CD4-positive, CD25-positive, alpha-beta regulatory T cell (primary cell): ENCODE data around the gene PTH1R. TPM values are rescaled to one million over a fixed set of nuclear protein-coding genes. Genes with fewer than 3 reads are reported as not detected.

Experiments used
- ATAC-seq, 2 donors: fragments of 150-1000 bp; cut with Tn5 transposase; one replicate each; pipeline ENCODE4 v1.10.0; 2021; ENCODE audit warnings: low read depth in 2 of 2, moderate number of reproducible peaks in 2 of 2, moderate library complexity in 1 of 2
- DNase-seq, 3 donors: peaks; one replicate each; pipeline versions ENCODE4 v3.0.0 to v3.0.0-alpha.2; 2012 to 2022; ENCODE audit warnings: mixed read lengths in 1 of 3
- H3K27ac ChIP-seq: one replicate; pipeline ENCODE4 v1.7.0; 2013; ENCODE audit warnings: mild to moderate bottlenecking, low read length; ENCODE audit not compliant: insufficient read depth, poor library complexity, severe bottlenecking
- H3K27me3 ChIP-seq: one replicate; pipeline ENCODE4 v1.7.0; 2013; ENCODE audit warnings: low read length; ENCODE audit not compliant: control insufficient read depth, insufficient read depth
- H3K36me3 ChIP-seq: one replicate; pipeline ENCODE4 v1.7.0; 2013; ENCODE audit warnings: mild to moderate bottlenecking, low read length, moderate library complexity; ENCODE audit not compliant: control insufficient read depth, insufficient read depth
- H3K4me1 ChIP-seq: 2 replicates; pipeline ENCODE4 v1.7.0; 2013; ENCODE audit warnings: mild to moderate bottlenecking, low read length; ENCODE audit not compliant: insufficient read depth, control insufficient read depth, poor library complexity, severe bottlenecking
- H3K4me3 ChIP-seq: one replicate; pipeline ENCODE4 v1.7.0; 2013; ENCODE audit warnings: low read depth, mild to moderate bottlenecking, low read length, moderate library complexity
- H3K9me3 ChIP-seq, 2 experiments: 1 replicate in 1 of 2; 2 replicates in 1 of 2; pipeline ENCODE4 v1.7.0; 2013; ENCODE audit warnings: low read length in 2 of 2, mild to moderate bottlenecking in 1 of 2, moderate library complexity in 1 of 2; ENCODE audit not compliant: control insufficient read depth in 2 of 2
- H3K27ac Mint-ChIP-seq, 3 donors: one replicate each; pipeline ENCODE4 v1.8.0; 2020 to 2022; ENCODE audit warnings: mild to moderate bottlenecking in 3 of 3, mixed read lengths in 3 of 3, moderate library complexity in 2 of 3
- H3K27me3 Mint-ChIP-seq: one replicate; pipeline ENCODE4 v1.8.0; 2022; ENCODE audit warnings: mild to moderate bottlenecking, mixed read lengths
- H3K36me3 Mint-ChIP-seq: one replicate; pipeline ENCODE4 v1.8.0; 2020; ENCODE audit warnings: mixed read lengths
- H3K4me1 Mint-ChIP-seq, 4 donors: one replicate each; pipeline ENCODE4 v1.8.0; 2020 to 2022; ENCODE audit warnings: mixed read lengths in 4 of 4, mild to moderate bottlenecking in 1 of 4
- H3K4me3 Mint-ChIP-seq, 4 donors: one replicate each; pipeline ENCODE4 v1.8.0; 2020 to 2022; ENCODE audit warnings: mild to moderate bottlenecking in 4 of 4, mixed read lengths in 4 of 4, moderate library complexity in 3 of 4
- H3K9me3 Mint-ChIP-seq, 7 donors: one replicate each; pipeline ENCODE4 v1.8.0; 2020 to 2022; ENCODE audit warnings: mixed read lengths in 7 of 7, mild to moderate bottlenecking in 3 of 7, moderate library complexity in 2 of 7
- polyA plus RNA-seq, 4 donors: library from polyadenylated mRNA; unstranded; fragments of 300-500 nt; fragmentation: Illumina TruSeq; gene quantifications; one replicate each; pipeline ENCODE4 v1.2.3, GENCODE V29; 2021
- total RNA-seq: library from RNA; stranded (reverse); gene quantifications from one replicate; pipeline ENCODE4 v1.2.3, GENCODE V29; 2022

The PTH1R gene
- total and polyA plus RNA-seq, 5 donors from 2014 or later: not detected

DNA sequence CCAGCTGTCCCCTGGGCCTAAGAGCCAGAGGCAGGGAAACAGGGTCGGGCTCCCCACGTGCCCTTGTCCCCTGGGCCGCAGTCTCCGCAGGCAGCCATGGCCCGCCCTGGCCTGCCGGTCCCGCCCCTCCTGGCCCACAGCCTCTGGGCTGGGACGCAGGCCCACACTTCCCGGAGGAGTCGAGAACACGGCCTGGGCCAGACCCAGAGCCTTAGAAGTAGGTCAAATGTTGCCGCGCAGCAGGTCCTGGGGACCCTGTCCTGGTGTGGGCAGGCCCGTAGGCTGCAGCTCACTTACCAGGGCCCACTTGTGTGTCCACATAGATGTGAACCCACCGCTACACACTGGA is 10.0 kb upstream of the PTH1R start:
- no peaks in the 10 kb centered on the region for H3K36me3 Mint-ChIP-seq
- DNase-seq (no peak), ATAC-seq (no peak)
- no peak overlapping the region for H3K27ac Mint-ChIP-seq
- no peak overlapping the region for H3K4me3 Mint-ChIP-seq
- Histone ChIP-seq H3K4me3 (no peak overlapping the region), H3K9me3 (no peaks in the 10 kb centered on the region), H3K27ac (no peak overlapping the region), H3K4me1 (no peaks in the 10 kb centered on the region), H3K36me3 (no peaks in the 10 kb centered on the region), H3K27me3 (peaks cover 3% of the 10 kb centered on the region)
- peaks cover 5% of the 10 kb centered on the region for H3K27me3 Mint-ChIP-seq
- no peaks in the 10 kb centered on the region for H3K9me3 Mint-ChIP-seq
- no peaks in the 10 kb centered on the region for H3K4me1 Mint-ChIP-seq

GRCh38 chr3:46868287-46868686 is 9.2 kb upstream of the PTH1R start:
- H3K4me3 Mint-ChIP-seq: no peak overlapping the region
- DNase-seq (no peak), ATAC-seq (no peak)
- H3K27ac ChIP-seq: no peak overlapping the region
- no peak overlapping the region for H3K4me3 ChIP-seq
- no peaks in the 10 kb centered on the region for H3K36me3 ChIP-seq
- no peak overlapping the region for H3K27ac Mint-ChIP-seq
- H3K36me3 Mint-ChIP-seq: no peaks in the 10 kb centered on the region
- H3K4me1 ChIP-seq: no peaks in the 10 kb centered on the region
- no peaks in the 10 kb centered on the region for H3K9me3 ChIP-seq
- H3K27me3 Mint-ChIP-seq: peaks cover 5% of the 10 kb centered on the region
- no peaks in the 10 kb centered on the region for H3K4me1 Mint-ChIP-seq
- no peaks in the 10 kb centered on the region for H3K9me3 Mint-ChIP-seq
- peaks cover 3% of the 10 kb centered on the region for H3K27me3 ChIP-seq

DNA sequence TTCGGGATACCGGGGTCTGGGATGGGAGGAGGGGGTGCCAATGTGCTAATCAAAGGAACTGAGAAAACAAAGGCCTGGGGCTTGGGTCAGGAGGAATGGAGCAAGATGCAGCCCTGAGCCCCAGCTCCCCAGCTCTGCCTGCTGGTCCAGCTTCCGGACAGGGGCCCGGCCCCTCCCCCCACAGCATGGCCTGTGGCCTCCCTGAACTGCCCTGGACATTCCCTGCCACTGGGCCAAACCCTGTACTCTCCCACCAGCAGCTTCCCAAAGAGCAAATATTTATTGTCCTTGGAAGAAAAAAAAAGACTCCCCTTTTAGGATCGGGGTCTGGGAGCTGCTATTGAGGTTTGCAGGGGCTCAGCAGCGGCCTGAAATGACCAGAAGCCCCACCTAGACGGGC is 8.6 kb upstream of the PTH1R start:
- Histone ChIP-seq H3K9me3 (no peaks in the 10 kb centered on the region), H3K36me3 (no peaks in the 10 kb centered on the region), H3K4me3 (no peak overlapping the region), H3K4me1 (no peaks in the 10 kb centered on the region), H3K27me3 (peaks cover 3% of the 10 kb centered on the region), H3K27ac (no peak overlapping the region)
- no peak for ATAC-seq
- H3K4me1 Mint-ChIP-seq: peaks cover 0 to under 1% (median 0%) of the 10 kb centered on the region in 4 donors
- no peak overlapping the region for H3K27ac Mint-ChIP-seq
- no peak overlapping the region for H3K4me3 Mint-ChIP-seq
- H3K36me3 Mint-ChIP-seq: no peaks in the 10 kb centered on the region
- no peaks in the 10 kb centered on the region for H3K9me3 Mint-ChIP-seq
- DNase-seq: no peak
- H3K27me3 Mint-ChIP-seq: peaks cover 5% of the 10 kb centered on the region

DNA sequence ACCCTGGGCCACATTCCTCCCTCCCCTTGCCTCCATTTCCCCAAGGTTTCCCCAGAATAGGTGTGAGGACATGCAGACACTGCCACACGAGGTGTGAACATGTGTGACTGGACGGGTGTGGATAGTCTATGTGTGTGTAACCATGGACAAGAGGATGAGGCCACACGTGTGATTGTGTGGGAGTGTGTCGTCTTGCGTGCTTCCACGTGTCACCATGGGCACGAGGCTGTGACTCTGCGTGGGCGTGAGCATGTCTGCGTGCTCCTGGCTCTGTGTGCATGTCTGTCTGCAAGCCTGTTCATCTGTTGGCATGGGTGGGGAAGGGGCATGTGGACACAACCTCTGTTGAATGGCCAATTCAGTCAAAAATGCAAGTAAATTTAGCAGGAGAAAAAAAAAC is 8.1 kb upstream of the PTH1R start:
- no peak for DNase-seq
- Mint-ChIP-seq H3K27ac (no peak overlapping the region), H3K36me3 (no peaks in the 10 kb centered on the region), H3K27me3 (peaks cover 7% of the 10 kb centered on the region), H3K4me3 (no peak overlapping the region), H3K9me3 (no peaks in the 10 kb centered on the region), H3K4me1 (peaks cover 0 to 6% (median 1%) of the 10 kb centered on the region in 4 donors)
- Histone ChIP-seq H3K36me3 (no peaks in the 10 kb centered on the region), H3K4me1 (no peaks in the 10 kb centered on the region), H3K27me3 (peaks cover 3% of the 10 kb centered on the region), H3K27ac (no peak overlapping the region), H3K9me3 (no peaks in the 10 kb centered on the region), H3K4me3 (no peak overlapping the region)
- ATAC-seq: no peak

- Histone ChIP-seq H3K27me3 (peaks cover 3% of the 10 kb centered on the region), H3K9me3 (no peaks in the 10 kb centered on the region), H3K4me3 (no peak overlapping the region), H3K27ac (no peak overlapping the region), H3K36me3 (no peaks in the 10 kb centered on the region), H3K4me1 (no peaks in the 10 kb centered on the region)
- peaks cover 11% of the 10 kb centered on the region for H3K27me3 Mint-ChIP-seq
- no peak overlapping the region for H3K27ac Mint-ChIP-seq
- H3K9me3 Mint-ChIP-seq: no peaks in the 10 kb centered on the region
- H3K36me3 Mint-ChIP-seq: no peaks in the 10 kb centered on the region
- ATAC-seq (no peak), DNase-seq (no peak)
- H3K4me1 Mint-ChIP-seq: peaks cover 0 to 6% (median 2%) of the 10 kb centered on the region in 4 donors
- no peak overlapping the region for H3K4me3 Mint-ChIP-seq
Measured at GRCh38 chr3:46870651-46871050, 6.9 kb upstream of the PTH1R start.

- no peak overlapping the region for H3K27ac ChIP-seq
- H3K27me3 ChIP-seq: peaks cover 3% of the 10 kb centered on the region
- H3K9me3 ChIP-seq: no peaks in the 10 kb centered on the region
- H3K4me1 ChIP-seq: no peaks in the 10 kb centered on the region
- Mint-ChIP-seq H3K4me1 (peaks cover 0 to 6% (median 2%) of the 10 kb centered on the region in 4 donors), H3K4me3 (no peak overlapping the region), H3K9me3 (no peaks in the 10 kb centered on the region), H3K27me3 (peaks cover 11% of the 10 kb centered on the region), H3K27ac (no peak overlapping the region), H3K36me3 (no peaks in the 10 kb centered on the region)
- DNase-seq (no peak), ATAC-seq (no peak)
- no peaks in the 10 kb centered on the region for H3K36me3 ChIP-seq
- H3K4me3 ChIP-seq: no peak overlapping the region
Measured at GRCh38 chr3:46871222-46871621, 6.3 kb upstream of the PTH1R start.

DNA sequence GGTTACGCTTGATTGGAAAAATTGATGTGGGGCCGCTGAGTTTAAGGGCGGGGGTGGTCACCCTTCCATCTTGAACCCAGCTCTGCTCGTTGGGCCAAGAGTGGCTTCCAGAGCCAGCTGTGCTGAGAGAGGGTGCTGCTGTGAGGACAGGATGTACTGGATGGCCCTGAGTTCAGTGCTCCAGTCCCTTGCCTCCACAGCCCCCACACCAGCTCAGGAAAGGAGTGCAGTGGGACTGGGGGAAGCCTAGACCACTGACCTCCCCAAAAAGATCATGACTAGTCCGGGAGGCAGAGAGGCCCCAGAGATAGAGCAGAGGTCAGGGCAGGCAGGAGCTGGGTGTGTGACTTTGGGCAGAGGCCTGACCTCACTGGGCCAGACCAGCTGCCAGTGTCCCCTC is 4.0 kb upstream of the PTH1R start:
- H3K9me3 Mint-ChIP-seq: no peaks in the 10 kb centered on the region
- Histone ChIP-seq H3K4me3 (no peak overlapping the region), H3K27ac (no peak overlapping the region), H3K36me3 (no peaks in the 10 kb centered on the region), H3K4me1 (no peaks in the 10 kb centered on the region), H3K9me3 (no peaks in the 10 kb centered on the region), H3K27me3 (peaks cover 3% of the 10 kb centered on the region)
- H3K4me1 Mint-ChIP-seq: peaks cover 0 to 6% (median 2%) of the 10 kb centered on the region in 4 donors
- peaks cover 11% of the 10 kb centered on the region for H3K27me3 Mint-ChIP-seq
- DNase-seq (no peak), ATAC-seq (no peak)
- no peak overlapping the region for H3K27ac Mint-ChIP-seq
- no peaks in the 10 kb centered on the region for H3K36me3 Mint-ChIP-seq
- no peak overlapping the region for H3K4me3 Mint-ChIP-seq

GRCh38 chr3:46874430-46874829 is 3.1 kb upstream of the PTH1R start:
- Histone ChIP-seq H3K36me3 (no peaks in the 10 kb centered on the region), H3K9me3 (no peaks in the 10 kb centered on the region), H3K27me3 (peaks cover 3% of the 10 kb centered on the region), H3K4me3 (no peak overlapping the region), H3K27ac (no peak overlapping the region), H3K4me1 (no peaks in the 10 kb centered on the region)
- DNase-seq (no peak), ATAC-seq (no peak)
- no peak overlapping the region for H3K4me3 Mint-ChIP-seq
- peaks cover 11% of the 10 kb centered on the region for H3K27me3 Mint-ChIP-seq
- H3K36me3 Mint-ChIP-seq: no peaks in the 10 kb centered on the region
- H3K4me1 Mint-ChIP-seq: peaks cover 0 to 6% (median 2%) of the 10 kb centered on the region in 4 donors
- no peak overlapping the region for H3K27ac Mint-ChIP-seq
- no peaks in the 10 kb centered on the region for H3K9me3 Mint-ChIP-seq
